OCI-M1 (cell line): ENCODE data around the gene PGA5.
A peak's percentile ranks its signal among the peaks of the same experiment; 100 is the strongest.
"Not testable (repeated sequence)": the region's sequence is repeated elsewhere in the genome, so short reads cannot be mapped to it uniquely, and the experiment has no call there.

Experiments
- DNase-seq: peaks from one replicate; lab custom pipeline; 2025; lab: John Stamatoyannopoulos, UW

The PGA5 gene

DNA sequence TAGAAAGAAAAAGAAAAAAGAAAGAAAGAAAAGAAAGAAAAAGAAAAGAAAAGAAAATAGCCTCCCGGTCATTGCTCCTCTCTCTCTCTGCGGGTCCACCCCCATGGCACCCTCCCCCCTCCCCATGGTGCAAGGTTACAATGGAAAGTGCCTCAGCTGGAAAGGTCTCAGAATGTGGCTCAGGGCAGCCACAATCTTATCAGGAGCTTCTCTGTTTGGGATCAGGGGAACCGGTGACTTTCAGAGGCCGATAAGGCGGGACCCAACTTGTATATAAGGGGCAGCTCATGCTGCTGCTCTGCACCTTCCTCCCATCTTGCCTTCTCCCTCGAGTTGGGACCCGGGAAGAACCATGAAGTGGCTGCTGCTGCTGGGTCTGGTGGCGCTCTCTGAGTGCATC lies at the start of gene PGA5:
Gene PGA5, plus strand, starts transcription at position 301 of the 400 bp plus-strand sequence. Its CDS starts 52 bp downstream, at position 353.
- not testable (repeated sequence) for DNase-seq

DNA sequence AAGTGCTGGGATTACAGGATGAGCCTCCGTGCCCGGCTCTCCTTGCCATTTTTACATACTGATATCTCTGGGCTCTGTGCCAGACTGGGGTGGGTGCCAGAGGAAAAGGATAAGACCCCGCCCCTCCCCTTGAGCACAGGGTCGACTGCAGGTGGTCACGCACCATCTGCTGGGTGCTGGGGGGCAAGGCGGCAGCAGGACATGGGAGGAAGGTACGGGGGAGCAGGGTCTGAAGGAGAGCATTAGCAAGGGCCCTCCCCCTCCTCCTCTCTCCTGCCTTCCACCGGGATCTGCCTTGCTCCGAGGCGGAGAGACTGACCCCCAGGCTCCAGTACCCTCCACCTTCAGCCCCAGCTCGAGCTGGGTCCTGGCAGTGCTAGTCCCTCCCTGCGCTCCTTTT lies 47.4 kb upstream of the PGA5 start:
- no peak for DNase-seq

DNA sequence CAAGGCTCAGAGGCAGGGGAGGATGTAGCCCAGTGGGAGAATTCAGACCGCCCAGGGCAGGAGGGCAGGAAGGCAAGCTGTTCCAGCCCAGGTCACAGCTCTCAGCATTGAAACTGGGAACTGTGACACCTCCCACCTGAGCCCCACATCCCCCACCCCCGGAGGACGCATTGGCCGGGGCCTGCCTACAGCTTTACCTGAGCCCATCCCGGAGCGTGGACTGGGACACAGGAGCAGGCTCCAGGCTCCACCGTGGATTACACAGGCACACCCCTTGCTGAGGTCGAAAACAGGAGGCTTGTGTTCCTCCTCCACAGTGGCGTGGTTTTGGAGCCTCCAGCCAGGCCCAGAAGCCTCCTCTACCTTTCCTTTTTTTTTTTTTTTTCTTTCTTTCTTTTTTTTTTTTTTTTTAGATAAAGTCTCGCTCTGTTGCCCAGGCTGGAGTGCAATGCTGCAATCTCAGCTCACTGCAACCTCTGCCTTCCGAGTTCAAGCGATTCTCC lies 46.8 kb upstream of the PGA5 start:
- DNase-seq: no peak

DNA sequence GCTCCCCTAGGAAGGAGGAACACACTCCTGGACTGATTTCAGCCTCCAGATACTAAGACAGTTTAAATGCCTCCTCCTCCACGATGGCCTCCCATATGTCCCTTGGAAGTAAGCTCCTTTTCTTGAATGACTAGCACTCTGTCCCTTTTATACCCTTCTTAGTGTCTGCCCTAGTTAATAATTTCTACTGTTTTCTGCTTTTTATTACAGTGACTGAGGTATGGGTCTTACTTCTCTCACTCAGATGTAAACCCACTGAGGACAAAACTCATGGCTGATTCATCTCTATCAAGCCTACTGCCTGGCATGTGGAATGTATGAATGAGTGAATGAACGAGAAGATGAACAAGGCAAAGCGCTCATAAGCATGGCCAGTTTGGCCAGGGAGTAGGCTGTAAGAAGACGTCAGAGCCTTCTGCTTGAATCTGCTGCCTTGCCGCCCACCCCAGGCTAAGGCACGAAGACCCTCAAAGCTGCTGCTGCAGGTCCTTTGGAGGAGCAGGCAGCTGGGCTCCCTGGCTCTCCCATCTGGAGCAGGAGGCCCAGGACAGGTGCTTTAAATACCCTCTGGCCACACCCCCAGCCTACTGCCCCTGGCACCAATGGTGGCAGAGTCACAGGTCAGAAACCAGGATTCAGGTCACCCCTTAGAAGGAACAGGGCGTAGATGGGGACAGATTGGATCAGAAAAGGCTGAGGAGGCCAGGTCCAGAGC lies 45.8 kb upstream of the PGA5 start:
- no peak for DNase-seq

DNA sequence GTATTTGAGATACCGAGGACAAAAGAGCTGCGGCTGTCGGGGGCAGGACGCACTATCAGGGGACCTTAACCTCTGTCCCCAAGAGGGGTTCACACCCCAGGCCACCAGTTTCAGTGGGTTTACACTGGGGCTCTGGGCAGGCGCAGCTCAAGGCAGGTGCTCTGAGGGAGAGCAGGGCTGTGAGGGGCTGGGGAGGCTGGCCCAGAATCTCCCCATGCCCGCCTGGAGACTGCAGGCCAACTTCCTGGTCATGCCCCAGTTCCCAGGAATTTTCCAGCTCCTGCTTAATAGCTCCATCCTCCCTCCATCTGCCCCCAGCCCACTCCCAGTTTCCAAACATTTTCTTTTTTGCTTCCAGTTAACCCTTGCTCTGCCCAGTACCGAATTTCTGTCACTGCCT lies 45.3 kb upstream of the PGA5 start:
- no peak for DNase-seq

DNA sequence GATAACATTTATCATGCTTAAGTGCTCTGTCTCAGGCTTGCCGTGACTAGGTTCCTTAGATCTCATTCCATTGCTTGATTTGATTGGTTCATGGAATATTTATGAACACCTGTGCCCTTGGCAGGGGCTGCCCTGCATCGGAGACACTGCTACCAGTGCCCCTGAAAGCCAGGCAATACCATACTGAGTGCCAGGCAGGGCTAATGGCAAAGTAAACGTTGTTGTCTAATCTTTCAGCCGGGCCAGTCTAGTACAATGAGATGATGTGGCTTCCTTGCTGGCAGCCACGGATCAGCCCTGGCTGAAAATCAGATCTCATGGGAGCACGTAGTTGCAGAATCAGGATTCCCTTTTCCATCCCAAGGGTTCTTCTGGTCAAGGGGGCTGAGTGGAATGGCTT lies 42.6 kb upstream of the PGA5 start:
- no peak for DNase-seq

DNA sequence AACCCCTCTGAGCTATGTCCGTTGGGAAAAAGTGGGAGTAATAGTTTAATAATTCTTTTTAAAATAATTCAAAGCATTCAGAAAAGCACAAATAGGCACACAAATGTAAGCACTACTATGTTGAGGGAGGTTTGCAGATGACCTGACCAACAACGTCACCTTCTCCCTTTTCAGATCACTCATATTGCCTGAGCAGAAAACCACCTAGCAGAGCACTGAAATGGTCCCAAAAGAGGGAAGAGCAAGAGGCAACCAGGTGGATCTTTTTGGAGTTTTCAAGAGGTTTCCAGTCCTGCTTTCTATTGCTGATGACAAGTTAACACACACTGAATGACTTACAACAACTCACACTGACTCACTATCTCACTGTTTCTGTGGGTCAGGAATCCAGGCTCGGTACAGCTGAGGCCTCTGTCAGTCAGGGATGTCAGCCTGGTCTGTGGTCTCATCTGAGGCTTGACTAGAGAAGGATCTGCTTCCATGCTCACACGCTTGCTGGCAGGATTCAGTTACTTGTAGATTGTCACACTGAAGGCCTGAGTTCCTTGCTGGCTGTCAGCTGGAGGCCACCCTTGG lies 41.9 kb upstream of the PGA5 start:
- DNase-seq: no peak

DNA sequence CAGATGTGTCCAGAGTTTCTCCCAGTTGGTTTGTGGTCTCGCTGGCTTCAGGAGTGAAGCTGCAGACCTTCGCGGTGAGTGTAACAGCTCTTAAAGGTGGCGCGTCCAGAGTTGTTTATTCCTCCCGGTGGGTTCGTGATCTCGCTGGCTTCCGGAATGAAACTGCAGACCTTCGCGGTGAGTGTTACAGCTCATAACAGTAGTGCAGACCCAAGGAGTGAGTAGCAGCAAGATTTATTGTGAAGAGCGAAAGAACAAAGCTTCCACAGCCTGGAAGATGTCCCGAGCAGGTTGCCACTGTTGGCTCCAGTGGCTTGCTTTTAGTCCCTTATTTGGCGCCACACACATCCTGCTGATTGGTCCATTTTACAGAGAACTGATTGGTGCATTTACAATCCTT lies 39.5 kb upstream of the PGA5 start:
- DNase-seq: no peak

DNA sequence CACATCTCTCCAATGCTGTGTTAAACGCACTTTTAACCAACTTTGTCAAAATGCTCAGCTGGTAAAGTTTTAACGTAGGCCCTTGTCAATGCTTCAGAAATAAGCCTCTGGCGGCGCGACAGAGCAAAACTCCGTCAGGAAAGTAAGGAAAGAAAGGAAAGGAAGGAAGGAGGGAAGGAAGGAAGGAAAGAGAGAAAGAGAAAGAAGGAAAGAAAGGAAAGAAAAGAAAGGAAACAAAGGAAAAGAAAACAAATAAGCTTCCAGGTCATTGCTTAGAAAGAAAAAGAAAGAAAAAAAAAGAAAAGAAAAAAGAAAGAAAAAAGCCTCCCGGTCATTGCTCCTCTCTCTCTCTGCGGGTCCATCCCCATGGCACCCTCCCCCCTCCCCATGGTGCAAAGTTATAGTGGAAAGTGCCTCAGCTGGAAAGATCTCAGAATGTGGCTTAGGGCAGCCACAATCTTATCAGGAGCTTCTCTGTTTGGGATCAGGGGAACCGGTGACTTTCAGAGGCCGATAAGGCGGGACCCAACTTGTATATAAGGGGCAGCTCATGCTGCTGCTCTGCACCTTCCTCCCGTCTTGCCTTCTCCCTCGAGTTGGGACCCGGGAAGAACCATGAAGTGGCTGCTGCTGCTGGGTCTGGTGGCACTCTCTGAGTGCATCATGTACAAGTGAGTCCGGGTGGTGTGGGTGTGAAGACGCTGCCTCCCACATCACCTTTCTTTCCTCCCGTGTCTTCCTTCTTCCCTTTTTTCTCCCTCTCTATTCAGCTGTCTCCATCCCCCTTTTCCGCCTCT lies 37.8 kb upstream of the PGA5 start, which contains the start of gene PGA3:
Gene PGA3, plus strand, starts transcription at position 566 of the 797 bp plus-strand sequence. Its CDS starts 50 bp downstream, at position 616.
- DNase-seq: peak; percentile 25

DNA sequence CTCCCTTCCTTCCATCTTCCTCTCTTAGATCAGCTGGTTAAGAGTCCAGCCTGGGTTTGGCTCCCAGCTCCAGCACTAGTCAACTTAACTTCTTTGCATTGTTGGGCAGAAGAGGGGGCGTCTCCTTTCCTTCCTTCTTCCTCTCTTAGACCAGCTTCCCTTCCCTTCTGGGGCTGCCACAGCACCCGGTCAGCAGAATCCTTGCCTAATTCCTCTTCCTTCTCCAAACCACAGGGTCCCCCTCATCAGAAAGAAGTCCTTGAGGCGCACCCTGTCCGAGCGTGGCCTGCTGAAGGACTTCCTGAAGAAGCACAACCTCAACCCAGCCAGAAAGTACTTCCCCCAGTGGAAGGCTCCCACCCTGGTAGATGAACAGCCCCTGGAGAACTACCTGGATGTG lies 37.1 kb upstream of the PGA5 start:
- not testable (repeated sequence) for DNase-seq

DNA sequence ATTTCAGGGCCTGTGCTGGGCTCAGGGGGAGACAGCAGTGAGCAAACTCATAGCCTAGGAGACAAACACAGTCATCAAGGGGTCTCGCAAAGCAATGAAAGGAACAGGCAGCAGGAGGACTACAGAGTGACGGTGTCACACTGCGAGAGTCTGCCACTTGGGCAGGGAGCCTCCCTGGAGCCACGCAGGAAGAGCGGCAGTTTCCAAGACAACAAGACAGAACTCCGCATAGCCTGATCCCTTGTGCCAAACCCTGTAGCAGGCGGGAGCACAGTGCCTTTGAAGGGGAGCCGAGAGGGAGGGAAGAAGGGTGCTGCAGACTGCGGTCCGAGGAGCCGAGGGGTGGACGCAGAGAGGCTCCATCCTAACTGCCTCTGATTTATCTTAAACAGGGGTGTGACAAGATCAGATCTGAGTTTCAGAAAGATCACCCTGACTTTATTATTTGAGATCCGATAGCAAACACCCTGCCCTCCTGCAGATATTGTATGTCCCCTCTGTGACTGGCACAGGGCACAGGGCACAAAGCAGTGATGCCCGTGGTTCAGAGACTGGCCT lies 36.4 kb upstream of the PGA5 start:
- not testable (repeated sequence) for DNase-seq

DNA sequence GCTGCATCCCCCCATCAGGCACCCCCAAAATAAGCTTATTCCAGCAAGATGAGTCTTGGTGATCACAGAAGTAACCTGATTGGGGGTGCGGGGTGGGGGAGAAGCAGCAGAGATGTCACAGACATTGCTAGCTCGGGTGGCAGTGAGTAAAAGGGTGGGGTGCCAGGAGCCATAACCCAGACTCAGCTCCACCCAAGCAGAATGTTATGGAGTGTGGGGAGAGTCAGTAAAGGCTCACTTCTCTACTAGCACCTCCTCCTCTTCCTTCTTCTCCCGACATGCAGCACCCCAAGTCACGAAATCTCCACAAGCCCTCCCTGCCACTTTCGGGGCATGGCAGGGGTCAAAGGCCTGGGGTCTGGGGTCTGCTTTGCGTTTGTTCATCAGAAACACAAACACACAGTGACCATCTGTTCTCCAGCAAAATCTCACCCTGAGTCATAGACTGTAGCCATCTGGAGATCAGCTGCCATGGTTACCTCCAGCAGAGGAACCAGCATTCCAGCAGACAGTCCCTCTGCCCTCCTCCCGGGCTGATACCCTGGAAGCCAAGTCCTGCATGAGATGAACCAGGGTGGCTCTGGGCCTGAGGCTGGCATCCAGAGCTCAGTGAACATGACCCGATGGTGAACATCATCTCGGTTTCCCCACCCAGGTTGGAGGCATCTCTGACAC lies 33.2 kb upstream of the PGA5 start:
- not testable (repeated sequence) for DNase-seq

DNA sequence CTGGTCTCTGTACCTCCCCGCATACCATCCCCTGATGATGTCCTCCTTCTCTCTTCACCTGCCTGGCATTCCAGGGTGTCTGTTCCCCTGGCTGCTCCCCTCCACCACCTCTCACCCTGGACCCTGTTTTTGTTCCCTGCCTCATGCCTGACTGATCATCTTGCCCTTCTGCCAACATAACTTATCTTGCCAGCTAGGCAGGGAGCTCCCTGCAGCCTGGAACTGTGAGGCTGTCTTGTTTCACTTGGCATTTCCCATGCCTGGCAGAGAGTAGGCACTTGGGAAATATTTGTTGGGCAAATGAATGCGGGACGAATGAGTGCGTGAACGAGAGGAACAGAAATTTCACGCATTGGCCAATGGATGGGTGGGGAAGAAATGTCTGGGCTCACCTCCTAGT lies 30.3 kb upstream of the PGA5 start:
- not testable (repeated sequence) for DNase-seq

DNA sequence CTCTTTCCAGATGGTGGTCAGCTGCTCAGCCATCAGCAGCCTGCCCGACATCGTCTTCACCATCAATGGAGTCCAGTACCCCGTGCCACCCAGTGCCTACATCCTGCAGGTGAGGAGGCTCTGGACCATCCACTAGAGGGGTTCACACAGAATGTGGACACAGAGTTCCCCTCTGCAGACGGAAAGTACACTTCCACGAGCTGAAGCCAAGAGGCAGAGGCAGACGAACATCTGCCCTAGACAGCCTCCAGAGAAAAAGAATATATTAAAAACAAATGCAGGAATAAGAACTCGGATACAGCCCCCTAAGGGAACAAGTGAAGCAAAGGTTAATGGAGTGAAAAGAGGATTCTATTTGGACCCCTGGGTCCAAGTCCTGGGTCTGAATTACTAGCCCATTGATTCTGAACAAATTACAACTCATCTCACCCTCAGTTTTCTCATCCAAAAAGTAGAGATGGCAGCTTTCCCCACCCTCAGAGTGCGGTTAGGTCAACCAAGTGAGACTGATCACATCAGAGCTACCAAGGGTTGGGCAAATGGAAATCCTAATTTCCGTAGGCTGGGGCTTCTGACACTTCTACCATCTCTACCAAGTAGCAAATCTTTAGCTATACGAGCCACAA lies 29.5 kb upstream of the PGA5 start:
- not testable (repeated sequence) for DNase-seq

DNA sequence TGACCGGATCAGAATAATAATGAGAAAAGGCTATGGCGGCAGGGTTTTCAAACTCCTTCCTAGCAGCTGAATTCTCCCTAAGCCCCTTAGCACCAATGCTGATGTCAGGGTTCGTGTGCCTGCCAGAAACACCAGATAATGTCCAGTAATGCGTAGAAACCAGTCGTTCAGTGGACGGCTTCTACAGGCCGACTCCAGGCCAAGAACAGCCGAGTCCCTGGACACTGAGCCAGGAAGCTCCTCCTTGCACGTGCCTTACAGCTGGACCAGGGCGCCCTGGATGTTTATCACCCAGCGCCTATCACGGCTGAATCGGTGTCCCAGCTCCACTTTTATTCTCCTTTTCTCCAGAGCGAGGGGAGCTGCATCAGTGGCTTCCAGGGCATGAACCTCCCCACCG lies 28.8 kb upstream of the PGA5 start:
- DNase-seq: not testable (repeated sequence)

DNA sequence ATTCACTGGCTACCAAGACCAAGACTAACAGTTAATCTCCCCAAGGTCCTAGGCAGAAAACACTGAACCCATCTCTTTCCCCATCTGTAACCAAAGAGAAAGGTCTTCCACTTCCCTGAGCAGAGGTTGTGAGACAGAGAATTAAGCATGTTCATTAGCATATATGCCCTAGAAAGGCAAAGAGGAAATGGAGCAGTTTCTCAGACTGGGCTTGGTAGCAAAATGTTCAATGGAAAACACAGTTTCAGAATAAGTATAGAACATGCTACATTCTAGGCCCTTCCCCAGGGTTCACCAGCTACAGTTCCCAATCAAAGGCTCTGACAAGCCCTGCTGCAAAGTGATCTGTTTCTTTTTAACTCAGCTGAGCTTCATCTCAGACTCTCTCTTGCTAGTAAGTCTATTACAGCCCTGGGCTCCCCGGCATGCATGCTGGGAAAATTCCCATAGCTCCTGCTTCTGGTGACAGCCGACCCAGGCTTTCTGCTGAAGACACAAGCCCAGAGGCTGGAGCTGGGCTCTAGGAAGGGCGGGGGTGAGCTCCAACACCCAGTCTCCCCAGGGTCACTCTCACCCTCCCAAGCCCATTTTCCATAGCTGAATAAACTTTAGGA lies 27.2 kb upstream of the PGA5 start:
- DNase-seq: not testable (repeated sequence)

DNA sequence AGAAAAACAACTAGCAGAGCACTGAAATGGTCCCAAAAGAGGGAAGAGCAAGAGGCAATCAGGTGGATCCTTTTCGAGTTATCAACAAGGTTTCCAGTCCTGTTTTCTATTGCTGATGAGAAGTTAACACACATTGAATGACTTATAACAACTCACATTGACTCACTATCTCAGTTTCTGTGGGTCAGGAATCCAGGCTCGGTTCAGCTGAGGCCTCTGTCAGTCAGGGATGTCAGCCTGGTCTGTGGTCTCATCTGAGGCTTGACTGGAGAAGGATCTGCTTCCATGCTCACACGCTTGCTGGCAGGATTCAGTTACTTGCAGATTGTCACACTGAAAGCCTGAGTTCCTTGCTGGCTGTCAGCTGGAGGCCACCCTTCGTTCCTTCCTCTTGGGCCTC lies 22.7 kb upstream of the PGA5 start:
- not testable (repeated sequence) for DNase-seq

DNA sequence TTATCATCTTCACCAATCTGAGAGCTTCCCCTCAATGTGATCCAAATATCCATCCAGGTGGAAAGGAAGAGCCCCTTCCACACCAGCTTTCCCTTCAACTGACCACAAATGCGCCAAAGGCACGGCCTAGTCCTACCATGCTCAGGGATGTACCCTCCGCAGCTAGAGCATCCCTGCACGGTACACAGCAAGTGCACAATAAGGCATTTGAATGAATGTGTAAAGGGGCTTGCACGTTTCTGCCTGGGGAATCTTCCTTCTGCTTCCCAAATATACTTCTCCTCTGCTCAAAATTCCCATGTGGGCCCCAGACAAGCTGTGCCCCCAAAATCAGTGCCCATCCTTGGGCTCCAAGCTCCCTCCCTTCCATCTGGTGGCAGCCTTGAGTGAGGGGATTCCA lies 22.0 kb upstream of the PGA5 start:
- DNase-seq: not testable (repeated sequence)

DNA sequence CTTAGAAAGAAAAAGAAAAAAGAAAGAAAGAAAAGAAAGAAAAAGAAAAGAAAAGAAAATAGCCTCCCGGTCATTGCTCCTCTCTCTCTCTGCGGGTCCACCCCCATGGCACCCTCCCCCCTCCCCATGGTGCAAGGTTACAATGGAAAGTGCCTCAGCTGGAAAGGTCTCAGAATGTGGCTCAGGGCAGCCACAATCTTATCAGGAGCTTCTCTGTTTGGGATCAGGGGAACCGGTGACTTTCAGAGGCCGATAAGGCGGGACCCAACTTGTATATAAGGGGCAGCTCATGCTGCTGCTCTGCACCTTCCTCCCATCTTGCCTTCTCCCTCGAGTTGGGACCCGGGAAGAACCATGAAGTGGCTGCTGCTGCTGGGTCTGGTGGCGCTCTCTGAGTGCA lies 18.9 kb upstream of the PGA5 start, which contains the start of gene PGA4:
Gene PGA4, plus strand, starts transcription at position 301 of the 400 bp plus-strand sequence. Its CDS starts 54 bp downstream, at position 355.
- not testable (repeated sequence) for DNase-seq

DNA sequence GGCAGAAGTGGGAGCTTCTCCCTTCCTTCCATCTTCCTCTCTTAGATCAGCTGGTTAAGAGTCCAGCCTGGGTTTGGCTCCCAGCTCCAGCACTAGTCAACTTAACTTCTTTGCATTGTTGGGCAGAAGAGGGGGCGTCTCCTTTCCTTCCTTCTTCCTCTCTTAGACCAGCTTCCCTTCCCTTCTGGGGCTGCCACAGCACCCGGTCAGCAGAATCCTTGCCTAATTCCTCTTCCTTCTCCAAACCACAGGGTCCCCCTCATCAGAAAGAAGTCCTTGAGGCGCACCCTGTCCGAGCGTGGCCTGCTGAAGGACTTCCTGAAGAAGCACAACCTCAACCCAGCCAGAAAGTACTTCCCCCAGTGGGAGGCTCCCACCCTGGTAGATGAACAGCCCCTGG lies 18.3 kb upstream of the PGA5 start:
- not testable (repeated sequence) for DNase-seq
